ENCODE results near the gene ADIG. TPM values are rescaled to one million over a fixed set of nuclear protein-coding genes. Genes with fewer than 3 reads are reported as not detected.

ADIG gene
- total and polyA plus RNA-seq, 8 donors = not detected

GRCh38 chr20:38579921-38580320 is 1.1 kb upstream of the ADIG start:
- Histone ChIP-seq H3K27me3 (no peaks in the 10 kb centered on the region), H3K4me1 (no peaks in the 10 kb centered on the region), H3K36me3 (peaks cover 0 to 13% (median 7%) of the 10 kb centered on the region in 3 donors), H3K4me3 (no peak overlapping the region), H3K9me3 (no peaks in the 10 kb centered on the region), H3K27ac (no peak overlapping the region)
- DNase-seq (no peak), FAIRE-seq (no peak), ATAC-seq (no peak)
- intact Hi-C loops (cut with DNase I) = no loop called here
- TF ChIP-seq CTCF (IDR thresholded peaks at IDR 0.05) = no peak
- WGBS, 2 donors = 65 to 74% methylated on average over 4 of the region's 4 CpGs

- H3K4me1 ChIP-seq = no peaks in the 10 kb centered on the region
- no peaks in the 10 kb centered on the region for H3K9me3 ChIP-seq
- ATAC-seq = no peak
- TF ChIP-seq CTCF (IDR thresholded peaks at IDR 0.05) = no peak
- H3K27me3 ChIP-seq = no peaks in the 10 kb centered on the region
- H3K27ac ChIP-seq = no peak overlapping the region
- no peak for DNase-seq
- FAIRE-seq = no peak
- H3K36me3 ChIP-seq = no peaks in the 10 kb centered on the region
- intact Hi-C loops (cut with DNase I) = no loop called here
- no peak overlapping the region for H3K4me3 ChIP-seq
- 42 to 77% methylated on average over 4 of the region's 4 CpGs for WGBS, 2 donors
Observed at GRCh38 chr20:38581830-38582358, 897 bp downstream of the ADIG start.

- H3K4me1 ChIP-seq = no peaks in the 10 kb centered on the region
- TF ChIP-seq CTCF (IDR thresholded peaks at IDR 0.05) = no peak
- no peaks in the 10 kb centered on the region for H3K36me3 ChIP-seq
- DNase-seq = no peak
- no peak for FAIRE-seq
- no peaks in the 10 kb centered on the region for H3K27me3 ChIP-seq
- H3K9me3 ChIP-seq = no peaks in the 10 kb centered on the region
- no peak for ATAC-seq
- H3K27ac ChIP-seq = no peak overlapping the region
- H3K4me3 ChIP-seq = no peak overlapping the region
- WGBS, 2 donors = 41 to 48% methylated on average over 4 of the region's 4 CpGs
- intact Hi-C loops (cut with DNase I) = no loop called here
Observed at GRCh38 chr20:38583306-38583705, 2.3 kb downstream of the ADIG start.

- 52 to 56% methylated on average over 7 of the region's 7 CpGs for WGBS, 2 donors
- Histone ChIP-seq H3K27ac (no peak overlapping the region), H3K4me3 (no peak overlapping the region), H3K27me3 (no peaks in the 10 kb centered on the region), H3K4me1 (no peaks in the 10 kb centered on the region), H3K9me3 (no peaks in the 10 kb centered on the region), H3K36me3 (no peaks in the 10 kb centered on the region)
- DNase-seq (no peak), ATAC-seq (no peak), FAIRE-seq (no peak)
- no peak for TF ChIP-seq CTCF (IDR thresholded peaks at IDR 0.05)
- intact Hi-C loops (cut with DNase I) = no loop called here
Observed at GRCh38 chr20:38584099-38584763, 3.2 kb downstream of the ADIG start.

- DNase-seq = no peak
- TF ChIP-seq CTCF (IDR thresholded peaks at IDR 0.05) = no peak
- no peaks in the 10 kb centered on the region for H3K36me3 ChIP-seq
- no peak for FAIRE-seq
- no peak for ATAC-seq
- intact Hi-C loops (cut with DNase I) = no loop called here
- H3K27me3 ChIP-seq = no peaks in the 10 kb centered on the region
- H3K4me1 ChIP-seq = no peaks in the 10 kb centered on the region
- H3K9me3 ChIP-seq = no peaks in the 10 kb centered on the region
- WGBS, 2 donors = 58 to 68% methylated on average over 10 of the region's 10 CpGs
- no peak overlapping the region for H3K4me3 ChIP-seq
- H3K27ac ChIP-seq = no peak overlapping the region
Observed at GRCh38 chr20:38585404-38586180, 4.6 kb downstream of the ADIG start.
